ENCODE results near the gene CDSN. TPM values are rescaled to one million over a fixed set of nuclear protein-coding genes. Genes with fewer than 3 reads are reported as not detected.

CDSN gene
- total and polyA plus RNA-seq, 2 of the 8 experiments (the other 6 are each of a cell fraction or from before 2014, with no cell fraction given), result not detected

GRCh38 chr6:31103136-31103535 is 17.1 kb downstream of the CDSN start:
- no peaks in the 10 kb centered on the region for H3K4me1 ChIP-seq (replicated peaks in 1 of 4; ENCODE audit: control insufficient read depth in 3 of 4, insufficient read depth in 4 of 4, low read length in 3 of 4)
- ChIA-PET POLR2A (ENCODE audit: partially characterized antibody) (interaction anchor here (1.4 kb wide), 1 partner anchor 62 kb away, joined by 5 read pairs; no protein-coding TSS in a partner anchor), CTCF (ENCODE audit: partially characterized antibody) (interaction anchor here (0.6 to 3.3 kb wide), 25 partner anchors 8 to 416 kb away, joined by 3 to 26 read pairs (median 5); partner anchors contain the start of gene C6orf15)
- H3K27ac ChIP-seq (ENCODE audit: low read depth, low read length), result no peak overlapping the region
- no peaks in the 10 kb centered on the region for H3K27me3 ChIP-seq (replicated peaks in 1 of 4; ENCODE audit: control insufficient read depth in 3 of 4, extremely low read depth in 1 of 4, insufficient read depth in 3 of 4, low read length in 3 of 4)
- no peak overlapping the region for H3K4ac ChIP-seq (replicated peaks; ENCODE audit: insufficient read length, low read depth, low read length)
- H2BK120ac ChIP-seq (replicated peaks; ENCODE audit: low read depth, low read length), result no peak overlapping the region
- no peak overlapping the region for H3K23ac ChIP-seq (ENCODE audit: insufficient read length)
- H3K36me3 ChIP-seq (ENCODE audit: control insufficient read depth in 2 of 4, insufficient read depth in 4 of 4, low read length in 3 of 4), result no peaks in the 10 kb centered on the region
- H2BK5ac ChIP-seq (ENCODE audit: low read depth, low read length), result no peak overlapping the region
- DNase-seq (ENCODE audit: low read depth in 1 of 2, low spot score in 2 of 2) (no peak), FAIRE-seq (no peak)
- H2AK5ac ChIP-seq (ENCODE audit: low read depth, low read length), result no peak overlapping the region
- H3K56ac ChIP-seq (replicated peaks; ENCODE audit: insufficient read length, low read depth, low read length), result no peak overlapping the region
- no peaks in the 10 kb centered on the region for H3K79me1 ChIP-seq (ENCODE audit: low read depth, low read length)
- H2AFZ ChIP-seq (ENCODE audit: low read length), result no peak overlapping the region
- no peak overlapping the region for H3K18ac ChIP-seq (ENCODE audit: extremely low read depth, low read length)
- no peak overlapping the region for H3K4me3 ChIP-seq (ENCODE audit: extremely low read depth in 1 of 4, insufficient read depth in 2 of 4, low read depth in 3 of 4, low read length in 4 of 4)
- H3K4me2 ChIP-seq (ENCODE audit: insufficient read depth in 1 of 2, low read depth in 2 of 2, low read length in 2 of 2), result no peak overlapping the region
- H3K9ac ChIP-seq (replicated peaks in 1 of 4; ENCODE audit: extremely low read depth in 1 of 4, low read depth in 3 of 4, low read length in 3 of 4), result no peak overlapping the region
- H2BK20ac ChIP-seq (ENCODE audit: low read length), result no peak overlapping the region
- H4K91ac ChIP-seq (replicated peaks; ENCODE audit: insufficient read length, low read length), result no peak overlapping the region
- no peak overlapping the region for H4K5ac ChIP-seq (ENCODE audit: insufficient read length, low read depth, low read length)
- H4K8ac ChIP-seq (ENCODE audit: extremely low read depth, insufficient read depth, low read length), result no peak overlapping the region
- H4K20me1 ChIP-seq (replicated peaks in 1 of 2; ENCODE audit: control insufficient read depth in 1 of 2, insufficient read depth in 2 of 2, low read length in 2 of 2), result no peaks in the 10 kb centered on the region
- H3K79me2 ChIP-seq (ENCODE audit: control insufficient read depth in 1 of 2, insufficient read depth in 2 of 2, low read length in 2 of 2), result no peaks in the 10 kb centered on the region
- no peak overlapping the region for H2BK12ac ChIP-seq (ENCODE audit: low read depth, low read length)
- WGBS, 2 experiments (ENCODE audit: extremely low coverage in 1 of 2, insufficient coverage in 1 of 2, insufficient read length in 1 of 2, insufficient replicate concordance in 2 of 2, low coverage in 1 of 2, low lambda C conversion rate in 2 of 2, missing lambda C conversion rate in 1 of 2), result 92% methylated on average over 2 of the region's 2 CpGs; no CpG with 5 or more reads in 1 of the 2 experiments
- no peak overlapping the region for H3K14ac ChIP-seq (ENCODE audit: insufficient read length)
- H3K9me3 ChIP-seq (ENCODE audit: insufficient read depth in 2 of 2, low read depth in 1 of 2, low read length in 1 of 2), result no peaks in the 10 kb centered on the region
- no peak overlapping the region for H2BK15ac ChIP-seq (ENCODE audit: low read length)
- no peaks in the 10 kb centered on the region for H3K23me2 ChIP-seq (ENCODE audit: low read depth, low read length)
- no peak for TF ChIP-seq KDM4A (IDR thresholded peaks at IDR 0.05; ENCODE audit: low read depth, low read length, severe bottlenecking)
- TF ChIP-seq KDM5A (IDR thresholded peaks at IDR 0.05; ENCODE audit: low read length), result no peak
- TF ChIP-seq CTBP2 (IDR thresholded peaks at IDR 0.05; ENCODE audit: borderline replicate concordance, insufficient read depth, insufficient read length, low read length), result no peak

Data from H1 (cell line).